Hepatocyte (in vitro differentiated cells): ENCODE results near the gene MAP3K8. TPM values are rescaled to one million over a fixed set of nuclear protein-coding genes. Genes with fewer than 3 reads are reported as not detected.

Experiments used
- DNase-seq: peaks from one replicate; pipeline ENCODE4 v3.0.0-alpha.2; 2016; ENCODE audit warnings: low spot score
- H2AFZ ChIP-seq: fragments of 200-600 bp; sonication (generic); 2 replicates; pipeline ENCODE4 v1.6.0; 2016; ENCODE audit warnings: antibody characterized with exemption, mild to moderate bottlenecking
- H3K27ac ChIP-seq: fragments of 200-600 bp; sonication (generic); 2 replicates; pipeline ENCODE4 v1.5.1; 2016; ENCODE audit warnings: mild to moderate bottlenecking
- H3K27me3 ChIP-seq: fragments of 200-600 bp; sonication (generic); 2 replicates; pipeline ENCODE4 v1.6.1; 2016
- H3K36me3 ChIP-seq: fragments of 200-600 bp; sonication (generic); replicated peaks from 2 replicates; pipeline ENCODE4 v1.5.1; 2016; ENCODE audit warnings: low read depth; ENCODE audit not compliant: insufficient read depth
- H3K4me1 ChIP-seq: fragments of 200-600 bp; sonication (generic); 2 replicates; pipeline ENCODE4 v1.5.1; 2016; ENCODE audit warnings: mild to moderate bottlenecking, moderate library complexity; ENCODE audit not compliant: insufficient read depth
- H3K4me2 ChIP-seq: fragments of 200-600 bp; sonication (generic); 2 replicates; pipeline ENCODE4 v1.6.0; 2016
- H3K4me3 ChIP-seq: fragments of 200-600 bp; sonication (generic); 2 replicates; pipeline ENCODE4 v1.5.1; 2016; ENCODE audit warnings: mild to moderate bottlenecking
- H3K79me2 ChIP-seq: fragments of 200-600 bp; sonication (generic); 2 replicates; pipeline ENCODE4 v1.6.0; 2017; ENCODE audit warnings: mild to moderate bottlenecking
- H3K9me2 ChIP-seq: fragments of 200-600 bp; sonication (generic); replicated peaks from 2 replicates; pipeline ENCODE4 v1.6.0; 2017; ENCODE audit warnings: mild to moderate bottlenecking; ENCODE audit not compliant: insufficient read depth
- H3K9me3 ChIP-seq: fragments of 200-600 bp; sonication (generic); 2 replicates; pipeline ENCODE4 v1.5.1; 2016; ENCODE audit warnings: low read depth, mild to moderate bottlenecking
- H4K20me1 ChIP-seq: fragments of 200-600 bp; sonication (generic); 2 replicates; pipeline ENCODE4 v1.6.0; 2016; ENCODE audit warnings: mild to moderate bottlenecking; ENCODE audit not compliant: insufficient read depth, poor library complexity, severe bottlenecking
- CTCF ChIP-seq: fragments of 200-600 bp; sonication (generic); IDR thresholded peaks from 2 replicates; pipeline ENCODE4 v1.5.1; 2016; ENCODE audit warnings: antibody characterized with exemption, mild to moderate bottlenecking; ENCODE audit not compliant: poor library complexity
- EZH2 ChIP-seq: fragments of 200-600 bp; sonication (generic); IDR thresholded peaks from 2 replicates; pipeline ENCODE4 v1.6.1; 2016; ENCODE audit warnings: antibody characterized with exemption, mild to moderate bottlenecking, borderline replicate concordance
- EZH2phosphoT487 ChIP-seq: fragments of 200-600 bp; sonication (generic); IDR thresholded peaks from one replicate; pipeline ENCODE4 v1.6.1; 2018; ENCODE audit warnings: antibody characterized with exemption, mild to moderate bottlenecking, low read depth, moderate library complexity; ENCODE audit not compliant: unreplicated experiment, severe bottlenecking
- WGBS: methylation state at CpG from one replicate; pipeline ENCODE4 v1.1.6; 2016; ENCODE audit warnings: low lambda C conversion rate; ENCODE audit errors: missing lambda C conversion rate; 5-methylcytosine and 5-hydroxymethylcytosine counted together
- polyA plus RNA-seq: library from polyadenylated mRNA; unstranded; fragments of >200 nt; fragmentation: Nextera tagmentation; extraction: Ambion mirVana; gene quantifications from 2 replicates; pipeline ENCODE4 v1.2.1, GENCODE V29; 2016
- total RNA-seq: library from RNA; depleted of rRNA; stranded (reverse); fragments of >200 nt; gene quantifications from 2 replicates; pipeline ENCODE4 v1.2.3, GENCODE V29; 2014

The MAP3K8 gene
- total and polyA plus RNA-seq, 2 experiments from 2014 or later, result 23.0 to 40.0 TPM

GRCh38 chr10:30439931-30440330 lies 5.9 kb downstream of the MAP3K8 start:
- 96% methylated on average over 3 of the region's 3 CpGs for WGBS

GRCh38 chr10:30442019-30442606 lies 8.1 kb downstream of the MAP3K8 start:
- H3K27ac ChIP-seq, result no peak overlapping the region
- H3K4me3 ChIP-seq, result no peak overlapping the region
- H3K4me1 ChIP-seq, result peaks cover 19% of the 10 kb centered on the region
- H3K9me3 ChIP-seq, result no peaks in the 10 kb centered on the region
- H4K20me1 ChIP-seq, result peaks cover 11% of the 10 kb centered on the region
- WGBS, result 73% methylated on average over 4 of the region's 4 CpGs
- H3K9me2 ChIP-seq, result no peaks in the 10 kb centered on the region
- no peak for TF ChIP-seq EZH2
- TF ChIP-seq EZH2phosphoT487, result no peak
- TF ChIP-seq CTCF, result no peak
- no peak overlapping the region for H2AFZ ChIP-seq
- peaks cover 41% of the 10 kb centered on the region for H3K79me2 ChIP-seq
- no peak overlapping the region for H3K4me2 ChIP-seq
- no peaks in the 10 kb centered on the region for H3K36me3 ChIP-seq
- DNase-seq, result no peak
- H3K27me3 ChIP-seq, result no peaks in the 10 kb centered on the region

More at GRCh38 chr10:30439931-30440330, 5.9 kb downstream of the MAP3K8 start:
- Histone ChIP-seq H3K4me1 (peaks cover 33% of the 10 kb centered on the region), H3K9me3 (no peaks in the 10 kb centered on the region), H3K79me2 (peaks cover 55% of the 10 kb centered on the region), H3K4me3 (no peak overlapping the region), H3K27ac (no peak overlapping the region), H3K4me2 (no peak overlapping the region), H4K20me1 (peaks cover 11% of the 10 kb centered on the region), H2AFZ (no peak overlapping the region), H3K36me3 (no peaks in the 10 kb centered on the region), H3K27me3 (no peaks in the 10 kb centered on the region), H3K9me2 (no peaks in the 10 kb centered on the region)
- no peak for DNase-seq
- TF ChIP-seq EZH2, result no peak
- no peak for TF ChIP-seq EZH2phosphoT487
- no peak for TF ChIP-seq CTCF

GRCh38 chr10:30443049-30443448 lies 9.1 kb downstream of the MAP3K8 start:
- WGBS, result 89% methylated on average over 3 of the region's 3 CpGs
- Histone ChIP-seq H4K20me1 (peaks cover 4% of the 10 kb centered on the region), H3K9me3 (no peaks in the 10 kb centered on the region), H3K4me2 (no peak overlapping the region), H3K27ac (no peak overlapping the region), H3K36me3 (no peaks in the 10 kb centered on the region), H3K79me2 (peaks cover 31% of the 10 kb centered on the region), H3K27me3 (no peaks in the 10 kb centered on the region), H3K4me3 (no peak overlapping the region), H3K9me2 (no peaks in the 10 kb centered on the region), H3K4me1 (peaks cover 9% of the 10 kb centered on the region), H2AFZ (no peak overlapping the region)
- no peak for TF ChIP-seq EZH2
- no peak for TF ChIP-seq EZH2phosphoT487
- no peak for TF ChIP-seq CTCF
- DNase-seq, result no peak
